Measurements from ENCODE around the gene ZNRF3.

DNA sequence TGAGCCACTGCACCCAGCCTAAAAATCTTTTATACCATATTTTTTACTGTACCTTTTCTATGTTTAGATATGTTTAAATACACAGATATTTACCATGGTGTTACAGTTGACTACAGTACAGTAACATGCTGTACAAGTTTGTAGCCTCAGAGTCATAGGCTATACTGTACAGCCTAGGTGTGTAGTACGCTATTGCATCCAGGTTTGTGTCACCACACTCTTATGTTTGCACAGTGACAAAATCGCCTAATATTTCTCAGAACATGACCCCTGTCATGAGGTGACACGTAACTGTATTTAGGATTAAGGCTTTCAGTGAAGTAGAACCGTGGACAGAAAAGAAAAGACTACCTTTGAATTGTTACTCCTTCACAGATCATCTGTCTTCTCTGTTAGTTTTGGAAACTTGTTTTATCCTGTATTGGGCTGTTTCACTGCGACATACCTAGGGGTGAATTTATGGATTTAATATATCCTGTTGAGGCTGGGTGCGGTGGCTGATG, 83.8 kb downstream of the ZNRF3 start:
- TF ChIP-seq TCF4 (CRISPR knock-in tag; IDR thresholded peaks at IDR 0.05; ENCODE audit: borderline replicate concordance) (no peak), TSHZ2 (CRISPR knock-in tag; IDR thresholded peaks at IDR 0.05) (no peak), ARNTL (CRISPR knock-in tag; IDR thresholded peaks at IDR 0.05; ENCODE audit: borderline replicate concordance, low read depth) (no peak), ZFP30 (CRISPR knock-in tag; IDR thresholded peaks at IDR 0.05) (no peak), PATZ1 (CRISPR knock-in tag; IDR thresholded peaks at IDR 0.05; ENCODE audit: borderline replicate concordance) (no peak), ISL1 (CRISPR knock-in tag; IDR thresholded peaks at IDR 0.05) (no peak), RARB (CRISPR knock-in tag; IDR thresholded peaks at IDR 0.05) (no peak), PPARA (CRISPR knock-in tag; IDR thresholded peaks at IDR 0.05; ENCODE audit: borderline replicate concordance) (no peak), ESRRG (CRISPR knock-in tag; IDR thresholded peaks at IDR 0.05) (no peak), ZC3H10 (CRISPR knock-in tag; IDR thresholded peaks at IDR 0.05) (no peak), BACH2 (CRISPR knock-in tag; IDR thresholded peaks at IDR 0.05; ENCODE audit: borderline replicate concordance) (no peak), SNAI2 (CRISPR knock-in tag; IDR thresholded peaks at IDR 0.05) (no peak), GLIS3 (CRISPR knock-in tag; IDR thresholded peaks at IDR 0.05) (no peak)
- TF ChIP-seq, protein P1, sequence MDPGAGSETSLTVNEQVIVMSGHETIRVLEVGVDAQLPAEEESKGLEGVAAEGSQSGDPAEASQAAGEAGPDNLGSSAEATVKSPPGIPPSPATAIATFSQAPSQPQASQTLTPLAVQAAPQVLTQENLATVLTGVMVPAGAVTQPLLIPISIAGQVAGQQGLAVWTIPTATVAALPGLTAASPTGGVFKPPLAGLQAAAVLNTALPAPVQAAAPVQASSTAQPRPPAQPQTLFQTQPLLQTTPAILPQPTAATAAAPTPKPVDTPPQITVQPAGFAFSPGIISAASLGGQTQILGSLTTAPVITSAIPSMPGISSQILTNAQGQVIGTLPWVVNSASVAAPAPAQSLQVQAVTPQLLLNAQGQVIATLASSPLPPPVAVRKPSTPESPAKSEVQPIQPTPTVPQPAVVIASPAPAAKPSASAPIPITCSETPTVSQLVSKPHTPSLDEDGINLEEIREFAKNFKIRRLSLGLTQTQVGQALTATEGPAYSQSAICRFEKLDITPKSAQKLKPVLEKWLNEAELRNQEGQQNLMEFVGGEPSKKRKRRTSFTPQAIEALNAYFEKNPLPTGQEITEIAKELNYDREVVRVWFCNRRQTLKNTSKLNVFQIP (CRISPR knock-in tag; IDR thresholded peaks at IDR 0.05; ENCODE audit: borderline replicate concordance, low read depth) = no peak

Measured in SK-N-SH treated with all-trans-retinoic acid at 6 μM for 48 hours (cell line).